Neural cell (in vitro differentiated cells): ENCODE data around the gene SIX5. TPM values are rescaled to one million over a fixed set of nuclear protein-coding genes. Genes with fewer than 3 reads are reported as not detected.

Source experiments
- H2AFZ ChIP-seq: fragments of 200-600, 300-800 bp; sonication (generic), shearing (Covaris generic); 2 replicates; pipeline ENCODE4 v1.6.0; 2014; ENCODE audit warnings: low read depth, mild to moderate bottlenecking, antibody characterized with exemption, low read length, moderate library complexity
- H3F3A ChIP-seq: fragments of 200-600 bp; shearing (Covaris generic); 2 replicates; pipeline ENCODE4 v1.6.1; 2016; ENCODE audit warnings: mild to moderate bottlenecking, moderate library complexity, mixed read lengths, antibody characterized with exemption, low read length; ENCODE audit not compliant: insufficient read depth, poor library complexity, severe bottlenecking
- H3K27ac ChIP-seq: fragments of 200-600, 300-800 bp; sonication (generic), shearing (Covaris generic); 2 replicates; pipeline ENCODE4 v1.5.1; 2014; ENCODE audit warnings: mild to moderate bottlenecking, low read length, moderate library complexity
- H3K27me3 ChIP-seq: fragments of 300-800, 200-600 bp; sonication (generic), shearing (Covaris generic); 2 replicates; pipeline ENCODE4 v1.6.0; 2014; ENCODE audit warnings: mild to moderate bottlenecking, low read depth, low read length, moderate library complexity; ENCODE audit not compliant: insufficient read depth
- H3K36me3 ChIP-seq: fragments of 300-800, 200-600 bp; sonication (generic), shearing (Covaris generic); 2 replicates; pipeline ENCODE4 v1.5.1; 2014; ENCODE audit warnings: mild to moderate bottlenecking, antibody characterized with exemption, low read length, moderate library complexity; ENCODE audit not compliant: insufficient read depth
- H3K4me2 ChIP-seq: fragments of 300-800, 200-600 bp; sonication (generic), shearing (Covaris generic); 2 replicates; pipeline ENCODE4 v1.6.0; 2014; ENCODE audit warnings: mild to moderate bottlenecking, low read length
- H3K4me3 ChIP-seq: fragments of 300-800, 200-600 bp; sonication (generic), shearing (Covaris generic); 2 replicates; pipeline ENCODE4 v1.5.1; 2014; ENCODE audit warnings: mild to moderate bottlenecking, low read length, moderate library complexity
- H3K79me2 ChIP-seq: fragments of 200-600 bp; shearing (Covaris generic); replicated peaks from 2 replicates; pipeline ENCODE4 v1.6.0; 2014; ENCODE audit warnings: mild to moderate bottlenecking, low read length, moderate library complexity; ENCODE audit not compliant: insufficient read depth
- H3K9ac ChIP-seq: fragments of 300-800, 200-600 bp; sonication (generic), shearing (Covaris generic); 2 replicates; pipeline ENCODE4 v1.6.1; 2016; ENCODE audit warnings: mild to moderate bottlenecking, low read length, mixed read lengths
- H3K9me2 ChIP-seq: fragments of 200-600 bp; shearing (Covaris generic); 2 replicates; pipeline ENCODE4 v1.6.1; 2016; ENCODE audit warnings: mild to moderate bottlenecking, low read length, mixed read lengths; ENCODE audit not compliant: insufficient read depth
- H3K9me3 ChIP-seq: fragments of 200-600, 300-800 bp; sonication (generic), shearing (Covaris generic); 2 replicates; pipeline ENCODE4 v1.6.1; 2016; ENCODE audit warnings: mild to moderate bottlenecking, mixed run types, low read length, moderate library complexity, mixed read lengths
- H4K20me1 ChIP-seq: fragments of 200-600 bp; shearing (Covaris generic); 2 replicates; pipeline ENCODE4 v1.6.1; 2016; ENCODE audit warnings: mild to moderate bottlenecking, mixed run types; ENCODE audit not compliant: insufficient read depth
- CTCF ChIP-seq: fragments of 450-650 bp; IDR thresholded peaks from 2 replicates; pipeline ENCODE4 v1.5.1; 2014; ENCODE audit warnings: antibody characterized with exemption, mild to moderate bottlenecking, moderate library complexity; ENCODE audit not compliant: poor library complexity, severe bottlenecking
- EP300 ChIP-seq: fragments of 450-650 bp; conservative IDR thresholded peaks from 2 replicates; pipeline ENCODE4 v1.6.1; 2014; ENCODE audit warnings: antibody characterized with exemption, mild to moderate bottlenecking, moderate library complexity; ENCODE audit not compliant: poor library complexity, severe bottlenecking
- EZH2 ChIP-seq: fragments of 200-600, 300-800 bp; shearing (Covaris generic), sonication (generic); IDR thresholded peaks from 2 replicates; pipeline ENCODE4 v1.6.1; 2014; ENCODE audit warnings: antibody characterized with exemption, low read length, borderline replicate concordance, mild to moderate bottlenecking; ENCODE audit not compliant: insufficient read depth, poor library complexity, severe bottlenecking
- MXI1 ChIP-seq: fragments of 450-650 bp; conservative IDR thresholded peaks from 2 replicates; pipeline ENCODE4 v1.6.1; 2014; ENCODE audit warnings: antibody characterized with exemption, mild to moderate bottlenecking; ENCODE audit not compliant: poor library complexity, severe bottlenecking
- POLR2AphosphoS5 ChIP-seq: IDR thresholded peaks from 2 replicates; pipeline ENCODE4 v1.6.1; 2012
- RAD21 ChIP-seq: fragments of 450-650 bp; conservative IDR thresholded peaks from 2 replicates; pipeline ENCODE4 v1.6.1; 2014; ENCODE audit warnings: antibody characterized with exemption, mild to moderate bottlenecking, moderate library complexity
- REST ChIP-seq: IDR thresholded peaks from 2 replicates; pipeline ENCODE4 v1.6.1; 2012; ENCODE audit warnings: borderline replicate concordance
- SMC3 ChIP-seq: fragments of 450-650 bp; conservative IDR thresholded peaks from 2 replicates; pipeline ENCODE4 v1.6.1; 2014; ENCODE audit warnings: antibody characterized with exemption, mild to moderate bottlenecking, moderate library complexity; ENCODE audit not compliant: poor library complexity
- TAF1 ChIP-seq: IDR thresholded peaks from 2 replicates; pipeline ENCODE4 v1.6.1; 2012; ENCODE audit warnings: low read depth
- polyA plus RNA-seq: library from polyadenylated mRNA; depleted of rRNA; stranded (reverse); fragments of >200 nt; gene quantifications from 2 replicates; pipeline ENCODE4 v1.2.3, GENCODE V29; 2014

Gene SIX5
- polyA plus RNA-seq, 1 donor from 2014 or later = not detected

GRCh38 chr19:45767410-45767880 is 1.6 kb downstream of the SIX5 start:
- H3K4me3 ChIP-seq = peak overlapping the region; percentile 68
- no peak overlapping the region for H2AFZ ChIP-seq
- H3K79me2 ChIP-seq = no peaks in the 10 kb centered on the region
- no peaks in the 10 kb centered on the region for H3K36me3 ChIP-seq
- H3K27ac ChIP-seq = no peak overlapping the region
- H3K27me3 ChIP-seq = peaks cover 22% of the 10 kb centered on the region
- H3K9me3 ChIP-seq = no peaks in the 10 kb centered on the region
- no peak for TF ChIP-seq MXI1
- no peak for TF ChIP-seq REST
- no peak for TF ChIP-seq EZH2
- no peak for TF ChIP-seq POLR2AphosphoS5
- no peak for TF ChIP-seq SMC3
- no peak for TF ChIP-seq RAD21
- TF ChIP-seq CTCF = no peak
- no peak for TF ChIP-seq EP300
- TF ChIP-seq TAF1 = no peak
- no peaks in the 10 kb centered on the region for H3F3A ChIP-seq
- H3K9me2 ChIP-seq = no peaks in the 10 kb centered on the region
- peak overlapping the region; percentile 38 for H3K9ac ChIP-seq
- no peaks in the 10 kb centered on the region for H4K20me1 ChIP-seq
- H3K4me2 ChIP-seq = no peak overlapping the region

GRCh38 chr19:45766869-45767346 is 2.1 kb downstream of the SIX5 start:
- H2AFZ ChIP-seq = no peak overlapping the region
- H3K36me3 ChIP-seq = no peaks in the 10 kb centered on the region
- H3K27me3 ChIP-seq = peaks cover 22% of the 10 kb centered on the region
- H3K27ac ChIP-seq = no peak overlapping the region
- no peak overlapping the region for H3K4me3 ChIP-seq
- H3K9me3 ChIP-seq = no peaks in the 10 kb centered on the region
- no peak overlapping the region for H3K9ac ChIP-seq
- H3F3A ChIP-seq = no peaks in the 10 kb centered on the region
- TF ChIP-seq EZH2 (no peak), POLR2AphosphoS5 (no peak), EP300 (no peak), SMC3 (no peak)
- no peaks in the 10 kb centered on the region for H4K20me1 ChIP-seq
- H3K79me2 ChIP-seq = no peaks in the 10 kb centered on the region
- no peaks in the 10 kb centered on the region for H3K9me2 ChIP-seq
- H3K4me2 ChIP-seq = no peak overlapping the region
